HG03064 (cell line): ENCODE measurements around the gene ITPK1.
"Not testable (repeated sequence)": the region's sequence is repeated elsewhere in the genome, so short reads cannot be mapped to it uniquely, and the experiment has no call there.

ENCODE experiments used
- ATAC-seq: cut with Tn5 transposase; IDR thresholded peaks from one replicate; pipeline ENCODE4 v1.9.1; 2021; ENCODE audit warnings: low read depth; ENCODE audit not compliant: unreplicated experiment

The ITPK1 gene

GRCh38 chr14:93115821-93116675 is at the start of gene ITPK1:
ITPK1 (minus strand) TSS chr14:93115925; CDS start chr14:93115163, 762 bp downstream.
- ATAC-seq: peak; percentile 55

DNA sequence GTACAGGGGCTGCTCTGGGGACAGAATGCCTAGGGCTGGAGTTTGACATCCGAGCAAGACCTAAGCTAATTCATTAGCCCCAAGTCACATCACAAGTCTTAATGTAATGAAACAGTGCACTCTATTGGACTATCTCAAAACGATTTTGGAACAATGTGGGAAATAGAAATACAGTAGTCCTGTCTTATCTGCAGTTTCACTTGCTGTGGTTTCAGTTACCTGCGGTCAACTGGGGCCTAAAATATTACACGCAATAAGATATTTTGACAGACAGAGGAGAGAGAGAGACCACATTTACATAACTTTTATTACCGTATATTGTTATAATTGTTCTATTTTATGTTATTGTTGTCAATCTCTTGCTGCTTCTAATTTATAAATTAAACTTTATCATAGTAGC is 47.8 kb upstream of the ITPK1 start:
- no peak for ATAC-seq

GRCh38 chr14:93161411-93161940 is 45.8 kb upstream of the ITPK1 start:
- ATAC-seq: no peak

DNA sequence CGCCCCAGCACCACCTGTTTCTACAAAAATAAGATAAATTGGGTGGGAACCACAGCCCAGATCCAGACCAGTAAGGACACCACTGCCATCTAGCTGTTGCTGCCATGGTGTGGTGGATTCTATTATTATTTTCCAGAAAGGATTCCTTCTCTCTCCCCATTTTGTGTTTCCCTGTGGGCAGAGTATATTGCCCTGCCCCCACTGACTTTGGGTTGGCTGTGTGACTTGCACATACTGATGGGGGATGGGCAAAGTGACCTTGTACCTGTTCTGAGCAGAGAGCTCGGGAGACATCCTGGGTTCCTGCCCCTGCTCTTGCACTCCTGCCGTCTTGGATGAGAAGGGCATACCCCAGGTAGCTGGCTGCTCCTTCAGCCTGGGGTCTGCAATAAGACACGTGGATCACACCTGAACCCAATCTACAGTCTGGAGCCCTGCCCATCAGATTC is 44.7 kb upstream of the ITPK1 start:
- no peak for ATAC-seq

DNA sequence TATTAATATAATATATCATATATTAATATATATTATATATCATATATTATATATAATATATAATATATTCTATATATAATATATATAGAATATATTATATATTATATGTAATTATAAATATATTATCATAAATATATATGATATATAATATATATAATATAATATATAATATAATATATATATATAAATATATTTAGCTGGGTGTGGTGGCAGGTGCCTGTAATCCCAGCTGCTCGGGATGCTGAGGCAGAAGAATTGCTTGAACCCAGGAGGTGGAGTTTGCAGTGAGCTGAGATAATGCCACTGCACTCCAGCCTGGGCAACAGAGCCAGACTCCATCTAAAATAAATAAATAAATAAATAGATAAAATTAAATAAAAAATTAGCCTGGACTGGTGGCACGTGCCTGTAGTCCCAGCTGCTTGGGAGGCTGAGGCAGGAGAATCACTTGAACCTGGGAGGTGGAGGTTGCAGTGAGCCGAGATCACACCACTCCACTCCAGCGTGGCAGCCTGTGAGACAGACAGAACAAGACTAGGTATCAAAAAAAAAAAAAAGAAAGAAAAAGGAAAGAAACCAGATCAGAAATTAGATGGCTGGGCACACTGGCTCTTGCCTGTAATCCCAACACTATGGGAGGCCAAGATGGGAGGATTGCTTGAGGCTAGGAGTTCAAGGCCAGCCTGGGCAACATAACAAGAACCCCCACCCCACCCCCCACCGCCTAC is 44.1 kb upstream of the ITPK1 start:
- not testable (repeated sequence) for ATAC-seq

GRCh38 chr14:93158349-93158748 is 42.6 kb upstream of the ITPK1 start:
- not testable (repeated sequence) for ATAC-seq

DNA sequence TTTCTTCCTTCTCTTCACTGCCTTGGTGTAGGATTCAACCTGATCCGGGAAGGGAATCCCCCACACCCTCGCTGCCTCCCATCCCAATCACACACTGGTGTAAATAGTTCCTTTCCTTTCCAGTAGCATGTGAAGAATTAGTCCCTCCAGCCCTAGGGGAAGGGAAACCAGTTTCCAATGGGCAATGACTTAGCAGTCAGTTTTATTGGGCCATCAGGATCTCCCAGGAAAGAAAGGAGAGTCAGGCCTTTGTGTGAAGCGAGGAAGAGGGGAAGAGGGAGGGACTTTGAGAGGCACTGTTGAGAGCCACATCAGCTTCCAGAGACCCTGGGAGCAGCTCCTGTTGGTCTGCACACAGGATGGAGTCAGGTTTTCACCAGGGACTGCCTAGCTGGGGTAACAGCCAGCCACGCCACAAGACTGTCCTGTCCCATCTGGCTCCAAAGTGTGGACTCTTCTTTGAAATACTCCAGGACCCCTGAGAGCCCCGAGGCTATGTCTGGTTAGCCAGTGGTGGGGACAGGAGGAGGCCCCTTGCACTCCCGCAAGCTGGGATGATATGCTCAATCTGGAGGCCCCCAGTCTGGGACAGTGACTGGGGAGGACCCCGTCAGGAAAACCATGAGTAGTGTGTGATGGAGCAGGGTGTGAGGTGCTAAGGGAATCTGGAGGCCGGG is 41.1 kb upstream of the ITPK1 start:
- no peak for ATAC-seq

GRCh38 chr14:93155667-93156066 is 39.9 kb upstream of the ITPK1 start:
- ATAC-seq: no peak

DNA sequence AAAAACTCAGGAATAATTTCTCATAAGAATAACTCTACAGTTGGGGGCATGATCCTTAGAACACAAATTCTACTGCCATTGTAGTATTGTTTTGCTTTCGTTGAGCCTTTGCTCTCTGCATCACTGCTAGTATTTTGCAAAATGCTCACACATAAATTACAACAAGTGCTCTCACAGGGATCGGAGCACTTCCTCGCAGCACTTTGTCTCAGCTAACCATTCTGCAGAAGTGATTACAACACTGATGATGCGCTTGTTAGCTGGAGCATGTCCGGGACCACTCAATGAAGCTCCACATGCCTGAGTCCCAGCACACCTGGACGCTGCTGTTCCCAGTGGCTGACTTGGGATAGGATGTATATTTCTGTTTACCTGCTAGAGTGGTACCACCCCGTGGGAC is 37.4 kb upstream of the ITPK1 start:
- no peak for ATAC-seq

DNA sequence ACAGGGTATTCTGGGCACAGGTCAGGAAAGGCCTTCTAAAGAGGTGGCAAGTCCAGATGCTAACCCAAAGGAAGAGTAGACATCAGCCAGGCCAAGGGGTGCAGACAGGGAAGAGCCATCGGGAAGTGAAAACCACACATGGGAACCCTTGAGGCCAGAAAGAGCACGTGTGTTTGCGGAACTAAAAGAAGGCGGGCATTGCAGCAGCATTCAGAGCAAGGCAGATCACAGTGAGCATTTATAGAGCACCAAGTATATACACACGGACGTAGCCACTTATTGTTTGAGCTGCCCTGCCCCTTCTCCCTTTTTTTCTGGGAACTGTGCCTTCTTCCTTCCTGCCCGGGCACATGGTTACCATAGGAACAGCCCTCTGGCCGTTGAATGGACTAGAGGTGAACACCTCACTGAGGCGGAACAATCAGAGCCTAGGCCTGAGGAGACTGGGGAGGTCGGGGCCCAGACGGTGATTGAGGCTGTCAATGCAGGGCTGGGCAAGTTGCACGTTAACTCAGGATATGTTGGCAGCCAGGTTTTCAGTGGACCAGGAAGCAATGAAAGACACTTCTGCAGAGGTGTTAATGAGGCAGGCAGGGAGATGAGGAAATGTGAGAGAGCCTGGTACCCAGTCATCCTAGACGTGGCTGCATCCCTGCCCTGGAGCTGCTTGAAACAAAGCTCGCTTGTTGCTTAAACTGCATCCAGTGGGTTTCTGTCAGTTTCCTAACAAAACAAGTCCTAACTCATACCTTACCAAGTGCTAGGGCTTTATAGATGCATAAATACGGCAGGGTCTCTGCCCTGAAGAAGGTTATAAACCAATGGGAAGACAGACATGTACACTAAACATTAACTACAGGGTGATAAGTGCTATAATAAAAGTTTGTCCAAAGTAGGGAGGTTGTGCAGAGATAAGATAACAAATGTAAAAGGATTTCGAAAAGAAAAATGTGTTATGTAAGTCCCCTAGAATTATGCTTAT is 34.8 kb upstream of the ITPK1 start:
- ATAC-seq: no peak

- no peak for ATAC-seq
Measured at GRCh38 chr14:93148979-93149378, 33.3 kb upstream of the ITPK1 start.

GRCh38 chr14:93146119-93146518 is 30.4 kb upstream of the ITPK1 start:
- no peak for ATAC-seq

DNA sequence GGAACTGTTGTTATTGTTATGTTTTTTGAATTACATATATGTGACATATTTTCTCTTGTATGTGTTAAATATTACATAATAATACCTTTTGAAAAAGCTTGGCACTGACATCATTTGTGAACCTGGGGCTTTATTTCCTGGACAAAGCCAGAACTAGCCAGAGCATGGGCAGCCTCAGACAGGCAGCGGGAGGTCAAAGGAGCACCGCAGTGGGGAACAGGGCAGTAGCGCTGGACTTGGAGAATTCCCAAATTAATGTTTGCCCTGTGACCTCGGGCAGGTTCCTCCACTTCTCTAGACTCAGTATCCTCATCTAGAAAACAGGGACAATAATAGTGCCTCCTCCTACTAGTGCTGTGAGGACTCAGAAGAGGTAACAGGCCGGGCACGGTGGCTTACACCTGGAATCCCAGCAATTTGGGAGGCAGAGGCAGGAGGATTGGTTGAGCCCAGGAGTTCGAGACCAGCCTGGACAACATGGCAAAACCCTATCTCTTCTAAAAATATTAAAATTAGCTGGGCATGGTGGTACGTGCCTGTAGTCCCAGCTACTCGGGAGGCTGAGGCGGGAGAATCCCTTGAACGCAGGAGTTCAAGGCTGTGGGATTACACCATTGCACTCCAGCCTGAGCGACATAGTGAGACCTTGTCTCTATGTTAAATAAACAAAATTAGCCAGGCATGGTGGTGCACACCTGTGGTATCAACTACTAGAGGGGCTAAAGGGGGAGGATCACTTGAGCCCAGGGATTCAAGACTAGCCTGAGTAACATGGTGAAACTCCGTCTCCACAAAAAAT is 27.3 kb upstream of the ITPK1 start:
- no peak for ATAC-seq

GRCh38 chr14:93137864-93138263 is 22.1 kb upstream of the ITPK1 start:
- ATAC-seq: no peak

DNA sequence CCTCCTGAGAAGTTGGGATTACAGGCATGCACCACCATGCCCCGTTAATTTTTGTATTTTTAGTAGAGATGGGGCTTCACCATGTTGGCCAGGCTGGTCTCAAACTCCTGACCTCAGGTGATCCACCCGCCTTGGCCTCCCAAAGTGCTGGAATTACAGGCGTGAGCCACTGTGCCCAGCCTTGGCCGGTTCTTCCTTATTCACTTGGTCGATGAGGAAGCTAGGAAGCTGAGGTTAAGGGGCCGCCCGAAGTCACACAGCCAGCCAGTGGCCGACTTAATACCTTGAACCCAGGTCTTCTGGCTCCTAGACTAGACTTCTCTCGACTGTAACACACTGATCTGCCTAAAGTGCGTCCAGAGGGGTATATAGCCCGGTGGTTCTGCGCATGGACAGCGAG is 20.8 kb upstream of the ITPK1 start:
- ATAC-seq: not testable (repeated sequence)

DNA sequence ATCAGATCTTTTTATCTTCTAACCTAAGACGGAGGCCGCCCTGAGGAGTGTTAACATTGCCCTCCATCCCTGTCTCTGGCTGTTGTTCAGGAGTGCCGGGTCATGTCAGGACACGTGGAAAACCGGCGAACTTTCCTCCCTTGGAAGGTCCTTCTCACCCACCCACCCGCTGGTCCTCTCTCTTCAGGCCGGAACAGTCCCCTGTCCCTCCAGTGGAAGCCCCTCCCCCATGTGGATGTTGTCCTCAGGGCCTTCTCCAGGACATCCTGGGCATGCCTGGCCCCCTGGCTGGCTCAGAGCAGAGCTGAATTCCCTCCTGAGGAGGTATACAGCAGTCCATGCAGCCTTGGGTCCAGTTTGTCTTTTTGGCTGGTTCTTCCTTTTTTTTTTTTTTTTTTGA is 20.3 kb upstream of the ITPK1 start:
- no peak for ATAC-seq

- ATAC-seq: no peak
Measured at GRCh38 chr14:93135399-93135798, 19.7 kb upstream of the ITPK1 start.

DNA sequence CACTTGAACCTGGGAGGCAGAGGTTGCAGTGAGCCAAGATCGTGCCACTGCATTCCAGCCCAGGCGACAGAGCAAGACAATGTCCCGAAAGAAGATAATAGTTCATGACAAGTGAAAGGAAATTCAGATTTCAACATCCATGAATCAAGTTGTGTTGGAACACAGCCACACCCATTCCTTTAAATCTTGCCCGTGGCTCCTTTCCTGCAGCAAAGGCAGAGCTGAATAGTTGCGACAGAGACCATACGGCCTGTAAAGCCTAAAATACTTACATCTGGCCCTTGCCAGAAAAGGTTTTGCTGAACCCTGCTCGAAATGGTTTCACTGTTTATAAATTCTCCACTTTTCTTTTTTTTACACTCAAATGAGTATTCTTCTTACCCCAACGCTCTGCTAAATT is 17.7 kb upstream of the ITPK1 start:
- ATAC-seq: no peak

DNA sequence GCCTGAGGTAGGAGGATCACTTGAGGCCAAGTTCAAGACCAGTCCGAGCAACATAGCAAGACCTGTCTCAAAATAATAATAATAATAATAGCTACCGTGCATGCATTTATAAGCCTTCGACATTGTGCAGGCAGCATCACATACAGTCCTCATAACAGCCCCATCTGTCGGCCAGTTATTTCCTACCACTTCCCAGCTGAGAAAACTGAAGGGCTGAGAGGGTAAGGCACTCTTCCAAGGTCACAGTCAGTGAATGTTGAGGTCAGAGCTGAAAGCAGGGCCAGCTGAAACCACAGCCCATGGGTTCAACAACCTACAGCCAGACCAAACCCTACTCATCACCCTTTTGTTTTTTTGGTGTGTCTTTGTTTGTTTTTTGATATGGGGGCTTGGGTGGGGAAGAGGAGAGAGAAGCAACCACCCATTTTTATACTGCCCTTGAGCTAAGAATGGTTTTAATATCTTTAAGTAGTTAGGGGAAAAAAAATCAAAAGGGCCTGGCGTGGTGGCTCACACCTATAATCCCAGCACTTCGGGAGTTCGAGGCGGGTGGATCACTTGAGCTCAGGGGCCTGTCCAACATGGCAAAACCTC is 16.8 kb upstream of the ITPK1 start:
- ATAC-seq: no peak
